ENCODE results near the gene DIS3L.

Gene DIS3L

GRCh38 chr15:66310786-66311185 is 17.4 kb downstream of the DIS3L start (continued):
- TF ChIP-seq, protein P1, sequence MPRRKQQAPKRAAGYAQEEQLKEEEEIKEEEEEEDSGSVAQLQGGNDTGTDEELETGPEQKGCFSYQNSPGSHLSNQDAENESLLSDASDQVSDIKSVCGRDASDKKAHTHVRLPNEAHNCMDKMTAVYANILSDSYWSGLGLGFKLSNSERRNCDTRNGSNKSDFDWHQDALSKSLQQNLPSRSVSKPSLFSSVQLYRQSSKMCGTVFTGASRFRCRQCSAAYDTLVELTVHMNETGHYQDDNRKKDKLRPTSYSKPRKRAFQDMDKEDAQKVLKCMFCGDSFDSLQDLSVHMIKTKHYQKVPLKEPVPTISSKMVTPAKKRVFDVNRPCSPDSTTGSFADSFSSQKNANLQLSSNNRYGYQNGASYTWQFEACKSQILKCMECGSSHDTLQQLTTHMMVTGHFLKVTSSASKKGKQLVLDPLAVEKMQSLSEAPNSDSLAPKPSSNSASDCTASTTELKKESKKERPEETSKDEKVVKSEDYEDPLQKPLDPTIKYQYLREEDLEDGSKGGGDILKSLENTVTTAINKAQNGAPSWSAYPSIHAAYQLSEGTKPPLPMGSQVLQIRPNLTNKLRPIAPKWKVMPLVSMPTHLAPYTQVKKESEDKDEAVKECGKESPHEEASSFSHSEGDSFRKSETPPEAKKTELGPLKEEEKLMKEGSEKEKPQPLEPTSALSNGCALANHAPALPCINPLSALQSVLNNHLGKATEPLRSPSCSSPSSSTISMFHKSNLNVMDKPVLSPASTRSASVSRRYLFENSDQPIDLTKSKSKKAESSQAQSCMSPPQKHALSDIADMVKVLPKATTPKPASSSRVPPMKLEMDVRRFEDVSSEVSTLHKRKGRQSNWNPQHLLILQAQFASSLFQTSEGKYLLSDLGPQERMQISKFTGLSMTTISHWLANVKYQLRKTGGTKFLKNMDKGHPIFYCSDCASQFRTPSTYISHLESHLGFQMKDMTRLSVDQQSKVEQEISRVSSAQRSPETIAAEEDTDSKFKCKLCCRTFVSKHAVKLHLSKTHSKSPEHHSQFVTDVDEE (CRISPR knock-in tag; IDR thresholded peaks at IDR 0.05), result no peak
- no peak for TF ChIP-seq ZC3H10 (CRISPR knock-in tag; IDR thresholded peaks at IDR 0.05)
- TF ChIP-seq CSRNP3 (CRISPR knock-in tag; IDR thresholded peaks at IDR 0.05), result no peak

GRCh38 chr15:66312144-66312543 is 18.8 kb downstream of the DIS3L start:
- no peak for ATAC-seq
- TF ChIP-seq PPARA (CRISPR knock-in tag; IDR thresholded peaks at IDR 0.05; ENCODE audit: borderline replicate concordance) (no peak), TCF4 (CRISPR knock-in tag; IDR thresholded peaks at IDR 0.05; ENCODE audit: borderline replicate concordance) (no peak), ZFP30 (CRISPR knock-in tag; IDR thresholded peaks at IDR 0.05) (no peak), ZNF70 (CRISPR knock-in tag; IDR thresholded peaks at IDR 0.05) (no peak), RARB (CRISPR knock-in tag; IDR thresholded peaks at IDR 0.05) (no peak), ESRRG (CRISPR knock-in tag; IDR thresholded peaks at IDR 0.05) (no peak), TOX (CRISPR knock-in tag; IDR thresholded peaks at IDR 0.05; ENCODE audit: borderline replicate concordance) (no peak), BACH2 (CRISPR knock-in tag; IDR thresholded peaks at IDR 0.05; ENCODE audit: borderline replicate concordance) (no peak), ISL1 (CRISPR knock-in tag; IDR thresholded peaks at IDR 0.05) (no peak)

DNA sequence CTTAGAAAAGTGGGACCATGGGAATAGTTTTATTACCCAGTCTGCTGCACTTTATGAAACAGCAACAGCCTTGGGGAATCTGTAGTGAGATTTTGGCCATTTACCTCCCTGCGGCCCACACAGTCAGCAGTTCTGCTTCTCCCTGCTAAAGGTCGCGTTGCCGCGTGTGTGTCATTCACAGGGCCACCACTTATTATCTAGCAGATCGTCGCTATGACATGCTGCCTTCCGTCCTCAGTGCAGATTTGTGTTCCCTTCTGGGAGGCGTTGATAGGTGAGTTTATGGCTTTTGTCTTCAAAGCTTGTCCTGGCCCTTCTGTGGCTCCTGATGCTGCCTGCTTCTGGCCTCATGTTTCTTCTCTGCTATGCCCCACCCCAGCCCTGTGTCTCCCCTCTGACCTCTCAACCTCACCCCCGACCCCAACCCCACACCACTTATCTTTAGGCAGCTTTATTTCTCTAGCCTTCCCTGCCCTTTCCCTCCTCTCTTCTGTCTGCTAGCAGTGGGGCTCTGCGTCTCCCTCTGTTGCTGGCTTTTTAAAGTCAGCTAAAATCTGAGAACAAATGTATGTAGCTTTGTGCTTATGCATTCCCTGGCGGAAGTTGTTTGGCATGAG is 30.1 kb downstream of the DIS3L start:
- ATAC-seq, result no peak
- no peak for TF ChIP-seq SNAI2 (CRISPR knock-in tag; IDR thresholded peaks at IDR 0.05)
- no peak for TF ChIP-seq BACH2 (CRISPR knock-in tag; IDR thresholded peaks at IDR 0.05; ENCODE audit: borderline replicate concordance)
- TF ChIP-seq ZNF70 (CRISPR knock-in tag; IDR thresholded peaks at IDR 0.05), result no peak
- TF ChIP-seq TCF4 (CRISPR knock-in tag; IDR thresholded peaks at IDR 0.05; ENCODE audit: borderline replicate concordance), result no peak
- TF ChIP-seq OSR1 (CRISPR knock-in tag; IDR thresholded peaks at IDR 0.05), result no peak
- TF ChIP-seq TOX (CRISPR knock-in tag; IDR thresholded peaks at IDR 0.05; ENCODE audit: borderline replicate concordance), result no peak
- TF ChIP-seq CSDC2 (CRISPR knock-in tag; IDR thresholded peaks at IDR 0.05), result no peak
- TF ChIP-seq ESRRG (CRISPR knock-in tag; IDR thresholded peaks at IDR 0.05), result no peak
- TF ChIP-seq CSRNP3 (CRISPR knock-in tag; IDR thresholded peaks at IDR 0.05), result no peak
- no peak for TF ChIP-seq GLIS3 (CRISPR knock-in tag; IDR thresholded peaks at IDR 0.05)
- TF ChIP-seq ZNF565 (CRISPR knock-in tag; conservative IDR thresholded peaks at IDR 0.05; ENCODE audit: low read depth), result no peak
- TF ChIP-seq, protein P2, sequence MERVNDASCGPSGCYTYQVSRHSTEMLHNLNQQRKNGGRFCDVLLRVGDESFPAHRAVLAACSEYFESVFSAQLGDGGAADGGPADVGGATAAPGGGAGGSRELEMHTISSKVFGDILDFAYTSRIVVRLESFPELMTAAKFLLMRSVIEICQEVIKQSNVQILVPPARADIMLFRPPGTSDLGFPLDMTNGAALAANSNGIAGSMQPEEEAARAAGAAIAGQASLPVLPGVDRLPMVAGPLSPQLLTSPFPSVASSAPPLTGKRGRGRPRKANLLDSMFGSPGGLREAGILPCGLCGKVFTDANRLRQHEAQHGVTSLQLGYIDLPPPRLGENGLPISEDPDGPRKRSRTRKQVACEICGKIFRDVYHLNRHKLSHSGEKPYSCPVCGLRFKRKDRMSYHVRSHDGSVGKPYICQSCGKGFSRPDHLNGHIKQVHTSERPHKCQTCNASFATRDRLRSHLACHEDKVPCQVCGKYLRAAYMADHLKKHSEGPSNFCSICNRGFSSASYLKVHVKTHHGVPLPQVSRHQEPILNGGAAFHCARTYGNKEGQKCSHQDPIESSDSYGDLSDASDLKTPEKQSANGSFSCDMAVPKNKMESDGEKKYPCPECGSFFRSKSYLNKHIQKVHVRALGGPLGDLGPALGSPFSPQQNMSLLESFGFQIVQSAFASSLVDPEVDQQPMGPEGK (CRISPR knock-in tag; IDR thresholded peaks at IDR 0.05; ENCODE audit: borderline replicate concordance), result no peak
- no peak for TF ChIP-seq ARNTL (CRISPR knock-in tag; IDR thresholded peaks at IDR 0.05; ENCODE audit: borderline replicate concordance, low read depth)
- TF ChIP-seq RARB (CRISPR knock-in tag; IDR thresholded peaks at IDR 0.05), result no peak
- TF ChIP-seq, protein P1 (CRISPR knock-in tag; IDR thresholded peaks at IDR 0.05), result no peak
- no peak for TF ChIP-seq ZFP3 (CRISPR knock-in tag; IDR thresholded peaks at IDR 0.05)
- TF ChIP-seq CREB5 (CRISPR knock-in tag; IDR thresholded peaks at IDR 0.05; ENCODE audit: low read depth), result no peak
- TF ChIP-seq POU6F1 (CRISPR knock-in tag; IDR thresholded peaks at IDR 0.05; ENCODE audit: borderline replicate concordance, low read depth), result no peak

Data from SK-N-SH treated with all-trans-retinoic acid at 6 μM for 48 hours (cell line).